NT2/D1 (cell line): ENCODE data around the gene FAM78B.

Experiments used
- DNase-seq: peaks from one replicate; pipeline ENCODE4 v3.0.0-alpha.2; 2011; ENCODE audit warnings: low read depth, low spot score
- H3K27me3 ChIP-seq: 2 replicates; pipeline ENCODE4 v1.6.0; 2011; ENCODE audit warnings: mild to moderate bottlenecking; ENCODE audit not compliant: insufficient read length, insufficient read depth
- H3K36me3 ChIP-seq: 2 replicates; pipeline ENCODE4 v1.6.1; 2011; ENCODE audit warnings: mild to moderate bottlenecking, low read length, mixed read lengths; ENCODE audit not compliant: insufficient read depth, insufficient read length
- H3K4me1 ChIP-seq: 2 replicates; pipeline ENCODE4 v1.5.1; 2011; ENCODE audit not compliant: insufficient read depth, insufficient read length
- H3K4me3 ChIP-seq: 2 replicates; pipeline ENCODE4 v1.5.1; 2011; ENCODE audit warnings: low read depth; ENCODE audit not compliant: insufficient read length
- H3K9ac ChIP-seq: 2 replicates; pipeline ENCODE4 v1.6.0; 2011; ENCODE audit warnings: low read depth; ENCODE audit not compliant: insufficient read length
- H3K9me3 ChIP-seq: 2 replicates; pipeline ENCODE4 v1.5.1; 2011; ENCODE audit warnings: mild to moderate bottlenecking, low read length; ENCODE audit not compliant: insufficient read depth
- SUZ12 ChIP-seq: IDR thresholded peaks from 2 replicates; pipeline ENCODE4 v1.6.1; 2011; ENCODE audit not compliant: insufficient read length, insufficient read depth; ENCODE audit errors: extremely low read depth
- YY1 ChIP-seq: IDR thresholded peaks from 2 replicates; pipeline ENCODE4 v1.6.1; 2011; ENCODE audit not compliant: insufficient read length, insufficient read depth
- ZNF274 ChIP-seq: IDR thresholded peaks from 2 replicates; pipeline ENCODE4 v1.6.1; 2011; ENCODE audit warnings: mild to moderate bottlenecking, low read depth, low read length

The FAM78B gene

GRCh38 chr1:166080967-166081870 lies 85.6 kb downstream of the FAM78B start:
- H3K4me3 ChIP-seq, result no peak overlapping the region
- DNase-seq, result no peak
- no peaks in the 10 kb centered on the region for H3K36me3 ChIP-seq
- H3K4me1 ChIP-seq, result peaks cover 3% of the 10 kb centered on the region
- no peak overlapping the region for H3K9ac ChIP-seq
- TF ChIP-seq ZNF274 (no peak), SUZ12 (no peak), YY1 (no peak)
- H3K27me3 ChIP-seq, result no peaks in the 10 kb centered on the region
- no peaks in the 10 kb centered on the region for H3K9me3 ChIP-seq

GRCh38 chr1:166080277-166080966 lies 86.4 kb downstream of the FAM78B start:
- no peaks in the 10 kb centered on the region for H3K36me3 ChIP-seq
- no peaks in the 10 kb centered on the region for H3K9me3 ChIP-seq
- TF ChIP-seq ZNF274 (no peak), SUZ12 (no peak), YY1 (no peak)
- no peak overlapping the region for H3K9ac ChIP-seq
- DNase-seq, result no peak
- no peak overlapping the region for H3K4me3 ChIP-seq
- no peaks in the 10 kb centered on the region for H3K27me3 ChIP-seq
- H3K4me1 ChIP-seq, result no peaks in the 10 kb centered on the region

- H3K27me3 ChIP-seq, result no peaks in the 10 kb centered on the region
- no peak for DNase-seq
- no peak overlapping the region for H3K4me3 ChIP-seq
- H3K9ac ChIP-seq, result no peak overlapping the region
- no peaks in the 10 kb centered on the region for H3K9me3 ChIP-seq
- TF ChIP-seq SUZ12, result no peak
- no peak for TF ChIP-seq YY1
- TF ChIP-seq ZNF274, result no peak
- H3K36me3 ChIP-seq, result no peaks in the 10 kb centered on the region
- no peaks in the 10 kb centered on the region for H3K4me1 ChIP-seq
These were observed 87.5 kb downstream of the FAM78B start for GRCh38 chr1:166079276-166079675.

GRCh38 chr1:166073489-166073888 lies 93.3 kb downstream of the FAM78B start:
- no peak overlapping the region for H3K4me3 ChIP-seq
- TF ChIP-seq ZNF274, result no peak
- no peak for TF ChIP-seq YY1
- no peak for TF ChIP-seq SUZ12
- H3K9ac ChIP-seq, result no peak overlapping the region
- H3K27me3 ChIP-seq, result no peaks in the 10 kb centered on the region
- H3K36me3 ChIP-seq, result no peaks in the 10 kb centered on the region
- no peaks in the 10 kb centered on the region for H3K9me3 ChIP-seq
- DNase-seq, result no peak
- H3K4me1 ChIP-seq, result no peaks in the 10 kb centered on the region

- H3K4me3 ChIP-seq, result no peak overlapping the region
- no peaks in the 10 kb centered on the region for H3K36me3 ChIP-seq
- no peaks in the 10 kb centered on the region for H3K9me3 ChIP-seq
- no peak overlapping the region for H3K9ac ChIP-seq
- H3K27me3 ChIP-seq, result no peaks in the 10 kb centered on the region
- no peaks in the 10 kb centered on the region for H3K4me1 ChIP-seq
- no peak for TF ChIP-seq SUZ12
- peak; percentile 28 for DNase-seq
These were observed 97.4 kb downstream of the FAM78B start for GRCh38 chr1:166069390-166069789.

GRCh38 chr1:166066107-166066506 lies 100.7 kb downstream of the FAM78B start:
- Histone ChIP-seq H3K4me3 (no peak overlapping the region), H3K27me3 (no peaks in the 10 kb centered on the region), H3K36me3 (no peaks in the 10 kb centered on the region), H3K4me1 (no peaks in the 10 kb centered on the region), H3K9ac (no peak overlapping the region), H3K9me3 (no peaks in the 10 kb centered on the region)
- no peak for TF ChIP-seq ZNF274
- TF ChIP-seq YY1, result no peak
- no peak for TF ChIP-seq SUZ12
- DNase-seq, result no peak

- Histone ChIP-seq H3K4me1 (no peaks in the 10 kb centered on the region), H3K4me3 (no peak overlapping the region), H3K9ac (no peak overlapping the region), H3K27me3 (no peaks in the 10 kb centered on the region), H3K9me3 (no peaks in the 10 kb centered on the region), H3K36me3 (no peaks in the 10 kb centered on the region)
- TF ChIP-seq SUZ12 (no peak), YY1 (no peak), ZNF274 (no peak)
- no peak for DNase-seq
These were observed 101.8 kb downstream of the FAM78B start for GRCh38 chr1:166064951-166065350.
